GM12878 (cell line): ENCODE measurements around the gene TRPM8. TPM values are rescaled to one million over a fixed set of nuclear protein-coding genes. Genes with fewer than 3 reads are reported as not detected.

Source experiments
- ATAC-seq: fragments of 200-7000 bp; cut with Tn5 transposase; 3 replicates; pipeline ENCODE4 v1.9.1; 2020; ENCODE audit warnings: mild to moderate bottlenecking, moderate library complexity
- BruUV-seq: library from RNA; stranded (reverse); fragments of 400-500 nt; replicated peaks from 2 replicates; lab custom pipeline; 2021; lab: Mats Ljungman, UMichigan
- CTCF ChIA-PET: fragments of 300-600 bp; sonication (Branson Sonifier 250); formaldehyde crosslinking; extraction: SDS; loops from one replicate; lab custom pipeline; 2021; ENCODE audit warnings: inconsistent platforms; lab: Yijun Ruan, JAX
- POLR2A ChIA-PET: fragments of 350-600 bp; formaldehyde crosslinking; extraction: SDS; loops from one replicate; lab custom pipeline; 2021; ENCODE audit warnings: inconsistent platforms; lab: Charles Lee
- RAD21 ChIA-PET: fragments of 300-600 bp; sonication (Branson Sonifier 250); formaldehyde crosslinking; loops from one replicate; lab custom pipeline; 2023; ENCODE audit warnings: antibody characterized with exemption; ENCODE audit not compliant: unreplicated experiment; lab: Charles Lee
- SMC1A ChIA-PET: fragments of 300-600 bp; sonication (Branson Sonifier 250); formaldehyde crosslinking; loops from one replicate; lab custom pipeline; 2023; ENCODE audit not compliant: unreplicated experiment, uncharacterized antibody; lab: Charles Lee
- DNase-seq: peaks from one replicate; pipeline ENCODE4 v3.0.0-alpha.2; 2011; ENCODE audit warnings: low read depth, low spot score
- FAIRE-seq: peaks from 3 replicates; lab custom pipeline; 2011; peaks lifted over from hg19 to GRCh38; lab: Jason Lieb, UNC
- H2AFZ ChIP-seq: 2 replicates; pipeline ENCODE4 v1.6.0; 2011; ENCODE audit warnings: low read depth, low read length, control low read depth; ENCODE audit not compliant: control insufficient read depth
- H3K27ac ChIP-seq: 2 replicates; pipeline ENCODE4 v1.5.1; 2011; ENCODE audit warnings: control low read depth; ENCODE audit not compliant: control insufficient read depth, insufficient read depth
- H3K27me3 ChIP-seq, 2 experiments: replicated peaks in 1 of 2; 2 replicates each; pipeline versions ENCODE4 v1.6.0 to v1.6.1; 2011; ENCODE audit warnings: low read length in 1 of 2; ENCODE audit not compliant: control insufficient read depth in 2 of 2, insufficient read depth in 2 of 2
- H3K36me3 ChIP-seq, 2 experiments: 2 replicates each; pipeline ENCODE4 v1.5.1; 2011; ENCODE audit warnings: low read length in 1 of 2; ENCODE audit not compliant: control insufficient read depth in 2 of 2, insufficient read depth in 2 of 2
- H3K4me1 ChIP-seq: 2 replicates; pipeline ENCODE4 v1.6.1; 2011; ENCODE audit warnings: mild to moderate bottlenecking, low read length, moderate library complexity, mixed read lengths; ENCODE audit not compliant: control insufficient read depth, insufficient read depth
- H3K4me2 ChIP-seq: 2 replicates; pipeline ENCODE4 v1.6.0; 2011; ENCODE audit warnings: control low read depth; ENCODE audit not compliant: control insufficient read depth, insufficient read depth
- H3K4me3 ChIP-seq: fragments of 200-600 bp; sonication (generic); 2 replicates; pipeline ENCODE4 v1.5.1; 2016
- H3K79me2 ChIP-seq: 2 replicates; pipeline ENCODE4 v1.6.0; 2011; ENCODE audit warnings: low read length; ENCODE audit not compliant: control insufficient read depth, insufficient read depth
- H3K9ac ChIP-seq: 2 replicates; pipeline ENCODE4 v1.8.0; 2011; ENCODE audit warnings: low read length, control low read depth, mixed read lengths; ENCODE audit not compliant: control insufficient read depth, insufficient read depth
- H3K9me3 ChIP-seq: replicated peaks from 3 replicates; pipeline ENCODE4 v1.5.1; 2011; ENCODE audit warnings: mild to moderate bottlenecking, low read length; ENCODE audit not compliant: control insufficient read depth, insufficient read depth
- H4K20me1 ChIP-seq: 2 replicates; pipeline ENCODE4 v1.6.0; 2011; ENCODE audit not compliant: control insufficient read depth, insufficient read depth
- E4F1 ChIP-seq: fragments of 450-650 bp; IDR thresholded peaks from 2 replicates; pipeline ENCODE4 v1.6.1; 2018; ENCODE audit warnings: borderline replicate concordance, mild to moderate bottlenecking; ENCODE audit not compliant: partially characterized antibody
- EP300 ChIP-seq, 2 experiments: fragments of 150-350 bp in 1 of 2; IDR thresholded peaks; 2 replicates each; pipeline ENCODE4 v1.6.1; 2011 to 2012; ENCODE audit warnings: low read depth in 2 of 2, low read length in 2 of 2, borderline replicate concordance in 1 of 2, improper control_type of control experiment in 1 of 2, inconsistent platforms in 1 of 2; ENCODE audit not compliant: control insufficient read depth in 1 of 2
- FOS ChIP-seq: IDR thresholded peaks from 3 replicates; pipeline ENCODE4 v1.6.1; 2011; ENCODE audit warnings: borderline replicate concordance; ENCODE audit not compliant: insufficient read length; ENCODE audit errors: extremely low read depth
- FOXK2 ChIP-seq: fragments of 450-650 bp; IDR thresholded peaks from 2 replicates; pipeline ENCODE4 v1.6.1; 2017; ENCODE audit warnings: mild to moderate bottlenecking, moderate library complexity
- SREBF1 ChIP-seq: IDR thresholded peaks from 2 replicates; pipeline ENCODE4 v1.6.1; 2012; ENCODE audit warnings: mild to moderate bottlenecking, low read length
- ZBED1 ChIP-seq: IDR thresholded peaks from 2 replicates; pipeline ENCODE4 v1.6.1; 2016; ENCODE audit warnings: borderline replicate concordance
- ZSCAN29 ChIP-seq: fragments of 450-650 bp; IDR thresholded peaks from 2 replicates; pipeline ENCODE4 v1.6.1; 2017; ENCODE audit warnings: mild to moderate bottlenecking, moderate library complexity
- WGBS: methylation state at CpG from one replicate; pipeline ENCODE4 v1.1.6; 2016; ENCODE audit warnings: low lambda C conversion rate; ENCODE audit not compliant: insufficient replicate concordance, insufficient coverage; ENCODE audit errors: missing lambda C conversion rate; 5-methylcytosine and 5-hydroxymethylcytosine counted together
- in situ Hi-C: fragments of 300-500 bp; cut with MboI; formaldehyde crosslinking; loops from 9 replicates; pipeline ENCODE4 v1.14.3; 2018; ENCODE audit warnings: mixed read lengths
- intact Hi-C: fragments of 100-400 bp; cut with micrococcal nuclease; formaldehyde crosslinking; loops from one replicate; pipeline ENCODE4 v1.14.2; 2022; ENCODE audit not compliant: unreplicated experiment
- polyA plus RNA-seq, 11 experiments: library from polyadenylated mRNA; depleted of rRNA in 4 of 11; unstranded in 6 of 11; stranded (reverse) in 5 of 11; fragments of >200 nt; fragmentation: Nextera tagmentation in 4 of 11; fragmentation: Illumina TruSeq in 1 of 11; extraction: Ambion mirVana in 4 of 11; extraction: Trizol in 1 of 11; gene quantifications; 1 replicate in 1 of 11; 2 replicates in 10 of 11; pipeline versions ENCODE4 v1.2.1 to v1.2.3, GENCODE V29; 2011 to 2016; ENCODE audit warnings: inconsistent platforms in 2 of 11, missing spikeins in 2 of 11, low read depth in 1 of 11
- total RNA-seq, 4 experiments: library from RNA; depleted of rRNA in 3 of 4; stranded (reverse); fragments of >200 nt in 3 of 4; fragmentation: Illumina TruSeq in 1 of 4; extraction: Trizol in 1 of 4; gene quantifications; 2 replicates each; pipeline versions ENCODE4 v1.2.1 to v1.2.3, GENCODE V29; 2013 to 2021

The TRPM8 gene
- total and polyA plus RNA-seq, 10 of the 15 experiments (the other 5 are each of a cell fraction or from before 2014, with no cell fraction given), result 3.9 TPM; not detected in 9

GRCh38 chr2:234058881-234059280 is 141.7 kb downstream of the TRPM8 start:
- Histone ChIP-seq H3K4me1 (no peaks in the 10 kb centered on the region), H2AFZ (no peak overlapping the region), H3K9ac (no peak overlapping the region)
- RAD21 ChIA-PET, result no interaction called here
- in situ Hi-C loops, result no loop called here
- intact Hi-C loops, result no loop called here
- no peak for ATAC-seq
- TF ChIP-seq E4F1, result no peak
- no peak for TF ChIP-seq FOS
- no peak for TF ChIP-seq ZBED1
- TF ChIP-seq ZSCAN29, result no peak
- TF ChIP-seq EP300 (IDR thresholded peaks at IDR 0.05; ENCODE audit: borderline replicate concordance in 1 of 2, control insufficient read depth in 1 of 2, low read depth in 2 of 2, low read length in 2 of 2), result no peak
- no peak for TF ChIP-seq SREBF1
- no peak for TF ChIP-seq FOXK2
- TF ChIP-seq, all 136 proteins: peak for 0
- POLR2A ChIA-PET, result no interaction called here
- no peak for FAIRE-seq
- Histone ChIP-seq H3K9me3 (no peaks in the 10 kb centered on the region), H3K27ac (no peak overlapping the region), H3K4me3 (no peak overlapping the region), H3K36me3 (no peaks in the 10 kb centered on the region), H3K27me3 (no peaks in the 10 kb centered on the region), H4K20me1 (no peaks in the 10 kb centered on the region), H3K79me2 (no peaks in the 10 kb centered on the region), H3K4me2 (no peak overlapping the region)
- CTCF ChIA-PET, result interaction anchor here (1.4 kb wide), 1 partner anchor 14 kb away, joined by 3 read pairs; no protein-coding TSS in a partner anchor
- DNase-seq, result no peak
- BruUV-seq, result no TSS peak
- 10% methylated on average over 4 of the region's 4 CpGs for WGBS
- SMC1A ChIA-PET, result no interaction called here
